Cerebellar nuclear complex (tissue), 1 donor: ENCODE measurements around the gene TM7SF2.
A peak's percentile ranks its signal among the peaks of the same experiment; 100 is the strongest.
"Not testable (repeated sequence)": the region's sequence is repeated elsewhere in the genome, so short reads cannot be mapped to it uniquely, and the experiment has no call there.

Experiments
- DNase-seq, 2 experiments: peaks; one replicate each; lab custom pipeline; 2025; lab: John Stamatoyannopoulos, UW

Gene TM7SF2

GRCh38 chr11:65115361-65116082 lies 3.9 kb downstream of the TM7SF2 start:
- no peak for DNase-seq

GRCh38 chr11:65116370-65117205 lies 4.9 kb downstream of the TM7SF2 start:
- DNase-seq, result no peak

GRCh38 chr11:65117206-65118096 lies 5.8 kb downstream of the TM7SF2 start, which contains the start of gene ZNHIT2:
TSS of gene ZNHIT2 (minus strand) at chr11:65117701. CDS start at chr11:65117653, 48 bp downstream.
- DNase-seq, result peak; percentile 87 to 96

GRCh38 chr11:65118097-65118837 lies 6.6 kb downstream of the TM7SF2 start:
- no peak for DNase-seq

GRCh38 chr11:65118891-65119669 lies 7.4 kb downstream of the TM7SF2 start:
- not testable (repeated sequence) for DNase-seq

GRCh38 chr11:65119670-65119995 lies 8.0 kb downstream of the TM7SF2 start:
- no peak for DNase-seq

- DNase-seq, result no peak
Measured at GRCh38 chr11:65120831-65121230, 9.2 kb downstream of the TM7SF2 start.

GRCh38 chr11:65121447-65121864 lies 9.8 kb downstream of the TM7SF2 start:
- DNase-seq, result no peak

GRCh38 chr11:65121865-65122696 lies 10.4 kb downstream of the TM7SF2 start, which contains the start of the genes FAU and MRPL49:
TSS of gene FAU (minus strand) at chr11:65122134. CDS start at chr11:65121813, 321 bp downstream.
TSS of gene MRPL49 (plus strand) at chr11:65122321. CDS start at chr11:65122347, 26 bp downstream.
- DNase-seq, result peak; percentile 84 to 94

GRCh38 chr11:65124480-65125196 lies 13.0 kb downstream of the TM7SF2 start:
- no peak for DNase-seq

- no peak for DNase-seq
Measured at GRCh38 chr11:65125197-65126056, 13.8 kb downstream of the TM7SF2 start.

- DNase-seq, result no peak
Measured at GRCh38 chr11:65126624-65127274, 15.1 kb downstream of the TM7SF2 start.

- no peak for DNase-seq
Measured at GRCh38 chr11:65127473-65128181, 16.0 kb downstream of the TM7SF2 start.

- no peak for DNase-seq
Measured at GRCh38 chr11:65128182-65129145, 16.8 kb downstream of the TM7SF2 start.

- no peak for DNase-seq
Measured at GRCh38 chr11:65129649-65130441, 18.2 kb downstream of the TM7SF2 start.
